CD4-positive, alpha-beta T cell treated with Interferon alpha-2 for 1 hour (primary cell): ENCODE data around the gene FMOD.

Experiments used
- DNase-seq, 2 donors: peaks; one replicate each; pipeline ENCODE4 v3.0.0-alpha.2; 2020 to 2022

The FMOD gene

GRCh38 chr1:203360547-203361185 lies 9.7 kb upstream of the FMOD start:
- DNase-seq: no peak

GRCh38 chr1:203359010-203359571 lies 8.2 kb upstream of the FMOD start:
- no peak for DNase-seq

- no peak for DNase-seq
Observed at GRCh38 chr1:203354246-203354645, 3.3 kb upstream of the FMOD start.

- no peak for DNase-seq
Observed at GRCh38 chr1:203353486-203353885, 2.6 kb upstream of the FMOD start.

GRCh38 chr1:203349773-203350524 lies 973 bp downstream of the FMOD start:
- DNase-seq: no peak

GRCh38 chr1:203349166-203349565 lies 1.8 kb downstream of the FMOD start:
- DNase-seq: no peak

GRCh38 chr1:203346769-203347102 lies 4.2 kb downstream of the FMOD start:
- no peak for DNase-seq

- DNase-seq: no peak
Observed at GRCh38 chr1:203346060-203346768, 4.7 kb downstream of the FMOD start.

- no peak for DNase-seq
Observed at GRCh38 chr1:203343956-203344754, 6.8 kb downstream of the FMOD start.

GRCh38 chr1:203342192-203342940 lies 8.6 kb downstream of the FMOD start:
- peak; percentile 24 to 60 for DNase-seq

- peak; percentile 69 to 77 for DNase-seq
Observed at GRCh38 chr1:203340112-203340790, 10.7 kb downstream of the FMOD start.

- DNase-seq: peak; percentile 70 to 77
Observed at GRCh38 chr1:203338335-203339036, 12.4 kb downstream of the FMOD start.

GRCh38 chr1:203336097-203336496 lies 14.8 kb downstream of the FMOD start:
- DNase-seq: no peak

GRCh38 chr1:203335503-203335902 lies 15.4 kb downstream of the FMOD start:
- DNase-seq: no peak

GRCh38 chr1:203331224-203331623 lies 19.7 kb downstream of the FMOD start:
- DNase-seq: no peak

- no peak for DNase-seq
Observed at GRCh38 chr1:203328714-203329122, 22.2 kb downstream of the FMOD start.

GRCh38 chr1:203327684-203328457 lies 23.1 kb downstream of the FMOD start:
- peak; percentile 82 to 86 for DNase-seq

- peak; percentile 95 to 96 for DNase-seq
Observed at GRCh38 chr1:203326830-203327683, 23.9 kb downstream of the FMOD start.
